Stomach (tissue), 9 donors: Measurements from ENCODE around the gene PTPRM. TPM values are rescaled to one million over a fixed set of nuclear protein-coding genes. Genes with fewer than 3 reads are reported as not detected.

ENCODE experiments used
- DNase-seq, 2 donors: peaks; one replicate each; pipeline versions ENCODE4 v3.0.0 to v3.0.0-alpha.2; 2013 to 2019
- H3K27ac ChIP-seq, 5 donors: fragments of 200-600 bp in 4 of 5; sonication (generic) in 4 of 5; one replicate each; pipeline ENCODE4 v1.5.1; 2013 to 2019; ENCODE audit warnings: mild to moderate bottlenecking in 1 of 5, moderate library complexity in 1 of 5
- H3K27me3 ChIP-seq, 3 donors: fragments of 200-600 bp; sonication (generic); one replicate each; pipeline ENCODE4 v1.5.1; 2017 to 2019; ENCODE audit warnings: mixed run types in 1 of 3
- H3K36me3 ChIP-seq, 4 donors: fragments of 200-600 bp; sonication (generic); 1 replicate in 3 of 4; 2 replicates in 1 of 4; pipeline ENCODE4 v1.5.1; 2016 to 2019
- H3K4me1 ChIP-seq, 4 donors: fragments of 200-600 bp; sonication (generic); one replicate each; pipeline ENCODE4 v1.5.1; 2016 to 2019
- H3K4me3 ChIP-seq, 4 donors: fragments of 200-600 bp; sonication (generic) in 3 of 4; one replicate each; pipeline ENCODE4 v1.5.1; 2016 to 2019; ENCODE audit warnings: mild to moderate bottlenecking in 1 of 4
- H3K9me3 ChIP-seq, 4 donors: fragments of 200-600 bp; sonication (generic); one replicate each; pipeline ENCODE4 v1.5.1; 2016 to 2019
- CTCF ChIP-seq, 7 experiments: fragments of 450-650 bp in 4 of 7; fragments of 200-600 bp in 3 of 7; sonication (generic) in 3 of 7; IDR thresholded peaks; one replicate each; pipeline ENCODE4 v1.5.1; 2016 to 2019; ENCODE audit warnings: antibody characterized with exemption in 7 of 7, control low read depth in 2 of 7, mild to moderate bottlenecking in 1 of 7
- EP300 ChIP-seq: sonication (generic); formaldehyde crosslinking; IDR thresholded peaks from one replicate; pipeline ENCODE4 v1.6.1; 2017; ENCODE audit warnings: antibody characterized with exemption
- POLR2A ChIP-seq, 4 donors: fragments of 450-650 bp; IDR thresholded peaks; one replicate each; pipeline ENCODE4 v1.6.1; 2016; ENCODE audit warnings: antibody characterized with exemption in 4 of 4, control low read depth in 2 of 4, mild to moderate bottlenecking in 1 of 4, moderate library complexity in 1 of 4
- POLR2AphosphoS5 ChIP-seq, 3 donors: sonication (generic); formaldehyde crosslinking; IDR thresholded peaks; one replicate each; pipeline ENCODE4 v1.6.1; 2016; ENCODE audit warnings: antibody characterized with exemption in 3 of 3
- WGBS, 5 donors: extraction: QIAGEN DNeasy Blood & Tissue Kit in 3 of 5; methylation state at CpG; one replicate each; pipeline versions ENCODE4 v1.1.5 to v1.1.7; 2013 to 2018; 5-methylcytosine and 5-hydroxymethylcytosine counted together
- intact Hi-C: fragments of 100-400 bp; cut with DNase I; formaldehyde crosslinking; loops from one replicate; pipeline ENCODE4 v1.15.1; 2023; ENCODE audit warnings: low total_unique reads
- polyA plus RNA-seq, 3 donors: library from polyadenylated mRNA; stranded (reverse); fragments of 200-250 nt; gene quantifications; one replicate each; pipeline ENCODE4 v1.2.3, GENCODE V29; 2013
- total RNA-seq, 5 donors: library from RNA; depleted of rRNA; stranded (reverse); fragments of >200 nt; gene quantifications; one replicate each; pipeline versions ENCODE4 v1.1.0 to v1.2.3, GENCODE V29; 2014 to 2016
- donor health status: healthy with polysubstance abuse.
- donor health status: Bipolar disorder and iron deficiency.
- donor health status: healthy.

PTPRM gene
- total and polyA plus RNA-seq, 8 donors: 7.5 to 246 (median 58.2) TPM

GRCh38 chr18:7559709-7560319 is 7.3 kb upstream of the PTPRM start:
- H3K9me3 ChIP-seq: no peaks in the 10 kb centered on the region
- H3K4me1 ChIP-seq: peaks cover 0 to 10% (median 3%) of the 10 kb centered on the region in 4 donors
- intact Hi-C loops: no loop called here
- no peak overlapping the region for H3K4me3 ChIP-seq
- no peak for TF ChIP-seq POLR2AphosphoS5 (IDR thresholded peaks at IDR 0.05)
- TF ChIP-seq POLR2A (IDR thresholded peaks at IDR 0.05): no peak
- TF ChIP-seq CTCF (IDR thresholded peaks at IDR 0.05): no peak
- no peaks in the 10 kb centered on the region for H3K36me3 ChIP-seq
- DNase-seq: no peak
- WGBS, 5 donors: 52 to 81% (median 65%) methylated on average over 4 of the region's 4 CpGs
- no peak overlapping the region for H3K27ac ChIP-seq
- H3K27me3 ChIP-seq: no peaks in the 10 kb centered on the region

- DNase-seq: no peak
- TF ChIP-seq POLR2AphosphoS5 (IDR thresholded peaks at IDR 0.05) (no peak), CTCF (IDR thresholded peaks at IDR 0.05) (no peak), EP300 (no peak), POLR2A (IDR thresholded peaks at IDR 0.05) (no peak)
Measured at GRCh38 chr18:7561909-7562460, 5.1 kb upstream of the PTPRM start.

GRCh38 chr18:7562491-7562890 is 4.6 kb upstream of the PTPRM start:
- Histone ChIP-seq H3K4me1 (peaks cover 0 to 20% (median 10%) of the 10 kb centered on the region in 4 donors), H3K4me3 (no peak overlapping the region), H3K27me3 (peaks cover 0 to 7% (median 0%) of the 10 kb centered on the region in 3 donors), H3K27ac (no peak overlapping the region), H3K9me3 (no peaks in the 10 kb centered on the region), H3K36me3 (no peaks in the 10 kb centered on the region)
- WGBS, 5 donors: 64 to 72% (median 67%) methylated on average over 6 of the region's 6 CpGs
- TF ChIP-seq POLR2AphosphoS5 (IDR thresholded peaks at IDR 0.05) (no peak), CTCF (IDR thresholded peaks at IDR 0.05) (no peak), POLR2A (IDR thresholded peaks at IDR 0.05) (no peak), EP300 (no peak)
- no peak for DNase-seq
- intact Hi-C loops: no loop called here

More at GRCh38 chr18:7561909-7562460, 5.1 kb upstream of the PTPRM start:
- Histone ChIP-seq H3K27me3 (peaks cover 0 to 5% (median 0%) of the 10 kb centered on the region in 3 donors), H3K4me3 (no peak overlapping the region), H3K4me1 (peaks cover 0 to 20% (median 10%) of the 10 kb centered on the region in 4 donors), H3K36me3 (no peaks in the 10 kb centered on the region), H3K9me3 (no peaks in the 10 kb centered on the region), H3K27ac (no peak overlapping the region)
- 44 to 58% (median 54%) methylated on average over 7 of the region's 7 CpGs for WGBS, 5 donors
- intact Hi-C loops: no loop called here

GRCh38 chr18:7565677-7566076 is 1.4 kb upstream of the PTPRM start:
- H3K4me3 ChIP-seq: peak overlapping the region in 2 of 4 donors; percentile 61 to 88
- peaks cover 0 to 39% (median 24%) of the 10 kb centered on the region in 4 donors for H3K4me1 ChIP-seq
- no peak for DNase-seq
- TF ChIP-seq POLR2AphosphoS5 (IDR thresholded peaks at IDR 0.05) (no peak), CTCF (IDR thresholded peaks at IDR 0.05) (no peak), POLR2A (IDR thresholded peaks at IDR 0.05) (no peak), EP300 (no peak)
- H3K9me3 ChIP-seq: no peaks in the 10 kb centered on the region
- H3K27me3 ChIP-seq: peaks cover 0 to 18% (median 0%) of the 10 kb centered on the region in 3 donors
- H3K36me3 ChIP-seq: no peaks in the 10 kb centered on the region
- intact Hi-C loops: loop anchor here (5.0 kb wide), 1 partner anchor 293 kb away; no protein-coding TSS in a partner anchor
- peak overlapping the region; percentile 51 to 99 (median 95) for H3K27ac ChIP-seq
